Measurements from ENCODE around the gene MS4A14.

The MS4A14 gene

GRCh38 chr11:60396799-60397198 lies 540 bp downstream of the MS4A14 start:
- DNase-seq (ENCODE audit: low read depth), result no peak
- H3K4me3 ChIP-seq (ENCODE audit: control insufficient read depth, low read depth, low read length), result no peak overlapping the region
- TF ChIP-seq, protein P1, sequence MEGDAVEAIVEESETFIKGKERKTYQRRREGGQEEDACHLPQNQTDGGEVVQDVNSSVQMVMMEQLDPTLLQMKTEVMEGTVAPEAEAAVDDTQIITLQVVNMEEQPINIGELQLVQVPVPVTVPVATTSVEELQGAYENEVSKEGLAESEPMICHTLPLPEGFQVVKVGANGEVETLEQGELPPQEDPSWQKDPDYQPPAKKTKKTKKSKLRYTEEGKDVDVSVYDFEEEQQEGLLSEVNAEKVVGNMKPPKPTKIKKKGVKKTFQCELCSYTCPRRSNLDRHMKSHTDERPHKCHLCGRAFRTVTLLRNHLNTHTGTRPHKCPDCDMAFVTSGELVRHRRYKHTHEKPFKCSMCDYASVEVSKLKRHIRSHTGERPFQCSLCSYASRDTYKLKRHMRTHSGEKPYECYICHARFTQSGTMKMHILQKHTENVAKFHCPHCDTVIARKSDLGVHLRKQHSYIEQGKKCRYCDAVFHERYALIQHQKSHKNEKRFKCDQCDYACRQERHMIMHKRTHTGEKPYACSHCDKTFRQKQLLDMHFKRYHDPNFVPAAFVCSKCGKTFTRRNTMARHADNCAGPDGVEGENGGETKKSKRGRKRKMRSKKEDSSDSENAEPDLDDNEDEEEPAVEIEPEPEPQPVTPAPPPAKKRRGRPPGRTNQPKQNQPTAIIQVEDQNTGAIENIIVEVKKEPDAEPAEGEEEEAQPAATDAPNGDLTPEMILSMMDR (conservative IDR thresholded peaks at IDR 0.05; ENCODE audit: control insufficient read depth, insufficient read depth, low read depth, low read length), result no peak

DNA sequence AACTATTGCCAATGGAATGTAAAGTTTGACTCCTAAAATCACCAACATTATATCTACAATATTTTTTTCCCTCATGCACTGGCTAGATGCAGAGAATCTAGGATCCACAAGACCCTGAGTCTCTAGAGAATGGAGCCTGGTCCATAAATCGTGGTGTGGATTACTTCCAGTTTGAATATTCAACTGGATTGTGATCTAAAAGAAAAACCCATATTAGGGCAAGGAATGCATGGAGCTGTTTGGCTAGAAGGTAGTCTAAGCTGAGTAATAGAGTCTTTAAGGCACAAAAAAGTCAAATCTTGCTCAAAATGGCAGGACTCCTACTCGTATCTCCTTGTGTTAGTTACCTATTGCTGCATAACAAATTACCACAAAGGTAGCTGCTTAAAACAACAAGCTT lies 23.8 kb downstream of the MS4A14 start:
- TF ChIP-seq, protein P1 (conservative IDR thresholded peaks at IDR 0.05; ENCODE audit: control insufficient read depth, insufficient read depth, low read depth, low read length), result no peak
- H3K4me3 ChIP-seq (ENCODE audit: control insufficient read depth, low read depth, low read length), result no peak overlapping the region
- DNase-seq (ENCODE audit: low read depth), result no peak

DNA sequence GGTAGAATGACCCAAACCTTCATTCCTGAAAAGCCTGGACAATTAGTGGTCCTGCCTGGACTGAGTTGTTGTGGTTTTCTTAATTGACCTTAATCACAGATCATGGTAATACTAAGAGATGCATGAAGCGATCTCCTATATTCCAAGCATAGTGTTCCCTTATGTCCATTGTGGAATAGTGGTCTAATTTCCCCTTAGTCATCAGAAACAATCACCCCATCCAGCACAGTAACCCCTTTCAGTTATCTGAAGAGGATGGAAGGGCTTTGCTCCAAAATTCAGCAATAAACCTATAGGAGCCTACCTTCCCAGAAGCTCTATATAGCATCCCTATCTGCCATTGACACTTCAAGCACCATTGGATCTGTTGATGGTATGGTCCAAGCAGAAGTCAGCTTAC lies 26.4 kb downstream of the MS4A14 start:
- no peak for DNase-seq (ENCODE audit: low read depth)
- H3K4me3 ChIP-seq (ENCODE audit: control insufficient read depth, low read depth, low read length), result no peak overlapping the region
- TF ChIP-seq, protein P1 (conservative IDR thresholded peaks at IDR 0.05; ENCODE audit: control insufficient read depth, insufficient read depth, low read depth, low read length), result no peak

GRCh38 chr11:60428517-60428916 lies 32.3 kb downstream of the MS4A14 start:
- no peak for DNase-seq (ENCODE audit: low read depth)
- TF ChIP-seq, protein P1 (conservative IDR thresholded peaks at IDR 0.05; ENCODE audit: control insufficient read depth, insufficient read depth, low read depth, low read length), result no peak
- no peak overlapping the region for H3K4me3 ChIP-seq (ENCODE audit: control insufficient read depth, low read depth, low read length)

GRCh38 chr11:60429272-60429671 lies 33.0 kb downstream of the MS4A14 start, which contains the start of gene MS4A5:
TSS of gene MS4A5 (plus strand) at chr11:60429572. CDS start at chr11:60429675, 103 bp downstream.
- DNase-seq (ENCODE audit: low read depth), result no peak
- TF ChIP-seq, protein P1 (conservative IDR thresholded peaks at IDR 0.05; ENCODE audit: control insufficient read depth, insufficient read depth, low read depth, low read length), result no peak
- no peak within 1 kb of the TSS for H3K4me3 ChIP-seq (ENCODE audit: control insufficient read depth, low read depth, low read length)

DNA sequence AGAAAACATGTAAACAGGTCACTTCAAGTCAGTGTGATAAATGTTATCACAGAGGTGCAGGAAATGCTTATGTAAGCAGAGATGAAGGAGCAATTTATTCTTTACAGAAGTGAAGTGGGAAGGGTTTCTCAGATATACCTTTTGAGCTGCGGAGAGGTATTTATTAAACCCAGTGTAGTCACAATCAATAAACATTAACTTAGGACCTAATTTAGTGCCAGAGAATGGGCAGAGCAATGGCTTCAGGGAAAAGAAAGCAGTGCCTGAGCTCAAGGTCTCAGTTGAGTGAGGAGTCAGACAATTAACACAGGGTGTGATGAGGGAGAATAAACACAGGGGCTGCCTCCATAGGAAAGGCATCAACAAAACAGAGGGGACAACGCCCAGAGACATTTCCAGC lies 35.0 kb downstream of the MS4A14 start:
- H3K4me3 ChIP-seq (ENCODE audit: control insufficient read depth, low read depth, low read length), result no peak overlapping the region

More for the DNA sequence above, 35.0 kb downstream of the MS4A14 start:
- TF ChIP-seq, protein P1 (conservative IDR thresholded peaks at IDR 0.05; ENCODE audit: control insufficient read depth, insufficient read depth, low read depth, low read length), result no peak
- DNase-seq (ENCODE audit: low read depth), result no peak
